H9 (cell line): ENCODE measurements around the gene HIGD2A. TPM values are rescaled to one million over a fixed set of nuclear protein-coding genes. Genes with fewer than 3 reads are reported as not detected.

ENCODE experiments used
- DNase-seq: peaks from one replicate; pipeline ENCODE4 v3.0.0-alpha.2; 2017
- H2AFZ ChIP-seq: one replicate; pipeline ENCODE4 v1.6.1; 2013; ENCODE audit warnings: mild to moderate bottlenecking, low read length, control low read depth, moderate library complexity
- H2AK5ac ChIP-seq: 2 replicates; pipeline ENCODE4 v1.6.1; 2013; ENCODE audit warnings: low read length, control low read depth, mixed read lengths; ENCODE audit not compliant: insufficient read length
- H2BK120ac ChIP-seq: one replicate; pipeline ENCODE4 v1.6.1; 2013; ENCODE audit warnings: low read depth, mild to moderate bottlenecking, low read length, control low read depth, inconsistent platforms; ENCODE audit not compliant: poor library complexity, severe bottlenecking
- H2BK12ac ChIP-seq: 2 replicates; pipeline ENCODE4 v1.6.1; 2013; ENCODE audit warnings: low read length, control low read depth, mixed read lengths, low read depth; ENCODE audit not compliant: insufficient read length
- H2BK15ac ChIP-seq: 2 replicates; pipeline ENCODE4 v1.6.1; 2013; ENCODE audit warnings: low read depth, low read length, control low read depth
- H2BK20ac ChIP-seq: one replicate; pipeline ENCODE4 v1.6.1; 2013; ENCODE audit warnings: low read depth, mild to moderate bottlenecking, low read length, control low read depth, inconsistent platforms; ENCODE audit not compliant: poor library complexity, severe bottlenecking
- H2BK5ac ChIP-seq: 2 replicates; pipeline ENCODE4 v1.6.1; 2013; ENCODE audit warnings: low read length, control low read depth, mixed read lengths; ENCODE audit not compliant: insufficient read length
- H3K14ac ChIP-seq: 2 replicates; pipeline ENCODE4 v1.6.1; 2013; ENCODE audit warnings: low read length, control low read depth; ENCODE audit not compliant: insufficient read depth
- H3K18ac ChIP-seq: 2 replicates; pipeline ENCODE4 v1.6.1; 2013; ENCODE audit warnings: low read depth, mild to moderate bottlenecking, mixed read lengths, low read length, control low read depth; ENCODE audit not compliant: insufficient read length
- H3K23ac ChIP-seq: 2 replicates; pipeline ENCODE4 v1.6.1; 2013; ENCODE audit warnings: low read length, control low read depth, mixed read lengths, low read depth; ENCODE audit not compliant: insufficient read length
- H3K23me2 ChIP-seq: 2 replicates; pipeline ENCODE4 v1.6.1; 2013; ENCODE audit warnings: low read depth, mild to moderate bottlenecking, mixed read lengths, low read length, control low read depth; ENCODE audit not compliant: insufficient read length, poor library complexity, severe bottlenecking
- H3K27ac ChIP-seq: 2 replicates; pipeline ENCODE4 v1.5.1; 2013; ENCODE audit warnings: low read length, control low read depth, mixed read lengths, low read depth; ENCODE audit not compliant: insufficient read length
- H3K27me3 ChIP-seq: 2 replicates; pipeline ENCODE4 v1.6.1; 2013; ENCODE audit warnings: low read length, control low read depth, inconsistent platforms; ENCODE audit not compliant: insufficient read depth
- H3K4ac ChIP-seq: 2 replicates; pipeline ENCODE4 v1.6.1; 2013; ENCODE audit warnings: low read depth, mild to moderate bottlenecking, control low read depth, inconsistent platforms, low read length, moderate library complexity
- H3K4me1 ChIP-seq: 2 replicates; pipeline ENCODE4 v1.6.1; 2013; ENCODE audit warnings: low read length, control low read depth, inconsistent platforms; ENCODE audit not compliant: insufficient read depth
- H3K4me2 ChIP-seq: 2 replicates; pipeline ENCODE4 v1.6.1; 2013; ENCODE audit warnings: low read length, control low read depth, mixed read lengths; ENCODE audit not compliant: insufficient read length, insufficient read depth
- H3K56ac ChIP-seq: 2 replicates; pipeline ENCODE4 v1.6.1; 2013; ENCODE audit warnings: low read depth, mild to moderate bottlenecking, mixed read lengths, low read length, control low read depth; ENCODE audit not compliant: insufficient read length
- H3K79me1 ChIP-seq: 2 replicates; pipeline ENCODE4 v1.6.1; 2013; ENCODE audit warnings: low read depth, mild to moderate bottlenecking, moderate library complexity, low read length, control low read depth, inconsistent platforms; ENCODE audit not compliant: insufficient read depth, poor library complexity, severe bottlenecking
- H3K79me2 ChIP-seq: 2 replicates; pipeline ENCODE4 v1.6.1; 2013; ENCODE audit warnings: low read length, control low read depth, inconsistent platforms; ENCODE audit not compliant: insufficient read depth
- H3K9ac ChIP-seq: 2 replicates; pipeline ENCODE4 v1.6.1; 2013; ENCODE audit warnings: low read length, control low read depth, mixed read lengths; ENCODE audit not compliant: insufficient read length; ENCODE audit errors: extremely low read depth
- H3K9me3 ChIP-seq: one replicate; pipeline ENCODE4 v1.6.1; 2013; ENCODE audit warnings: low read depth, low read length, inconsistent platforms; ENCODE audit not compliant: control insufficient read depth
- H3T11ph ChIP-seq: one replicate; pipeline ENCODE4 v1.6.1; 2013; ENCODE audit warnings: mild to moderate bottlenecking, low read length, control low read depth, inconsistent platforms
- H4K20me1 ChIP-seq: one replicate; pipeline ENCODE4 v1.6.1; 2013; ENCODE audit not compliant: control insufficient read depth, insufficient read length, insufficient read depth
- H4K5ac ChIP-seq: 2 replicates; pipeline ENCODE4 v1.6.1; 2013; ENCODE audit warnings: low read depth, mild to moderate bottlenecking, mixed read lengths, low read length, control low read depth; ENCODE audit not compliant: insufficient read length
- H4K8ac ChIP-seq: replicated peaks from 2 replicates; pipeline ENCODE4 v1.6.1; 2013; ENCODE audit warnings: low read length, control low read depth, mixed read lengths, low read depth; ENCODE audit not compliant: insufficient read length
- H4K91ac ChIP-seq: 2 replicates; pipeline ENCODE4 v1.6.1; 2013; ENCODE audit warnings: low read depth, mild to moderate bottlenecking, moderate library complexity, mixed read lengths, low read length, control low read depth; ENCODE audit not compliant: insufficient read length
- H3K27ac Mint-ChIP-seq, 3 experiments: 2 replicates in 2 of 3; 3 replicates in 1 of 3; pipeline ENCODE4 v1.8.0; 2020 to 2021; ENCODE audit warnings: mixed read lengths in 3 of 3, mild to moderate bottlenecking in 1 of 3, moderate library complexity in 1 of 3
- H3K27me3 Mint-ChIP-seq: 2 replicates; pipeline ENCODE4 v1.8.0; 2021; ENCODE audit warnings: low read depth, mild to moderate bottlenecking, moderate library complexity, mixed read lengths
- H3K36me3 Mint-ChIP-seq, 3 experiments: 2 replicates in 2 of 3; 3 replicates in 1 of 3; pipeline ENCODE4 v1.8.0; 2020 to 2021; ENCODE audit warnings: low read depth in 3 of 3, mixed read lengths in 3 of 3; ENCODE audit not compliant: insufficient read depth in 1 of 3
- H3K4me1 Mint-ChIP-seq, 2 experiments: 2 replicates each; pipeline ENCODE4 v1.8.0; 2020; ENCODE audit warnings: mixed read lengths in 2 of 2
- H3K4me3 Mint-ChIP-seq, 2 experiments: 2 replicates in 1 of 2; 3 replicates in 1 of 2; pipeline ENCODE4 v1.8.0; 2020 to 2021; ENCODE audit warnings: mild to moderate bottlenecking in 2 of 2, mixed read lengths in 2 of 2, moderate library complexity in 1 of 2
- H3K9me3 Mint-ChIP-seq, 2 experiments: 2 replicates in 1 of 2; 3 replicates in 1 of 2; pipeline ENCODE4 v1.8.0; 2020; ENCODE audit warnings: mild to moderate bottlenecking in 2 of 2, mixed read lengths in 2 of 2, moderate library complexity in 1 of 2
- WGBS: extraction: QIAGEN DNeasy Blood & Tissue Kit; methylation state at CpG from one replicate; pipeline ENCODE4 v1.1.7; 2013; ENCODE audit warnings: missing lambda C conversion rate, low lambda C conversion rate, mixed read lengths; ENCODE audit not compliant: insufficient read length; ENCODE audit errors: extremely low coverage; 5-methylcytosine and 5-hydroxymethylcytosine counted together
- total RNA-seq: library from RNA; stranded (reverse); gene quantifications from 2 replicates; pipeline ENCODE4 v1.2.1, GENCODE V29; 2021
- TF ChIP-seq, protein P1 (sequence below): fragments of 200-600 bp; sonication (generic); conservative IDR thresholded peaks from 3 replicates; pipeline ENCODE4 v1.8.0; 2021; ENCODE audit warnings: antibody characterized with exemption, mild to moderate bottlenecking

Gene HIGD2A
- total RNA-seq, 1 experiment from 2014 or later: 92.3 TPM

- H3K56ac ChIP-seq: no peak overlapping the region
- WGBS: no CpG with 5 or more reads among the region's 29 CpGs
- peaks cover 7% of the 10 kb centered on the region for H3K23me2 ChIP-seq
- peak overlapping the region; percentile 65 for H3K4me2 ChIP-seq
- no peaks in the 10 kb centered on the region for H3K4me1 ChIP-seq
- peaks cover 8% of the 10 kb centered on the region; the same call in 1 of the 2 replicates for H3K79me2 ChIP-seq
- H3K18ac ChIP-seq: no peak overlapping the region
- Mint-ChIP-seq H3K27ac (peak overlapping the region; percentile 82 to 100 (median 94)), H3K4me3 (peak overlapping the region; percentile 97 to 99), H3K4me1 (peaks cover 12% of the 10 kb centered on the region in 2 experiments), H3K36me3 (peaks cover 30 to 56% (median 37%) of the 10 kb centered on the region in 3 experiments), H3K9me3 (peaks cover 0 to 3% of the 10 kb centered on the region in 2 experiments; a peak in 1 of 5 replicates), H3K27me3 (no peaks in the 10 kb centered on the region)
- no peak overlapping the region for H2AK5ac ChIP-seq
- H4K5ac ChIP-seq: no peak overlapping the region
- H4K20me1 ChIP-seq: no peaks in the 10 kb centered on the region
- no peak overlapping the region for H2BK15ac ChIP-seq
- H3K27ac ChIP-seq: no peak overlapping the region
- H3K9me3 ChIP-seq: no peaks in the 10 kb centered on the region
- 0 out of 2 replicates have a peak overlapping the region, but pooled peaks have one; percentile 6 for H3K14ac ChIP-seq
- H4K91ac ChIP-seq: no peak overlapping the region
- H3K4ac ChIP-seq: no peak overlapping the region
- peak; percentile 40 for DNase-seq
- H2BK5ac ChIP-seq: no peak overlapping the region
- H2AFZ ChIP-seq: no peak overlapping the region
- H3K23ac ChIP-seq: no peak overlapping the region
- no peaks in the 10 kb centered on the region for H3K27me3 ChIP-seq
- H3K9ac ChIP-seq: peak overlapping the region; percentile 64
- no peak overlapping the region for H2BK12ac ChIP-seq
- TF ChIP-seq, protein P1, sequence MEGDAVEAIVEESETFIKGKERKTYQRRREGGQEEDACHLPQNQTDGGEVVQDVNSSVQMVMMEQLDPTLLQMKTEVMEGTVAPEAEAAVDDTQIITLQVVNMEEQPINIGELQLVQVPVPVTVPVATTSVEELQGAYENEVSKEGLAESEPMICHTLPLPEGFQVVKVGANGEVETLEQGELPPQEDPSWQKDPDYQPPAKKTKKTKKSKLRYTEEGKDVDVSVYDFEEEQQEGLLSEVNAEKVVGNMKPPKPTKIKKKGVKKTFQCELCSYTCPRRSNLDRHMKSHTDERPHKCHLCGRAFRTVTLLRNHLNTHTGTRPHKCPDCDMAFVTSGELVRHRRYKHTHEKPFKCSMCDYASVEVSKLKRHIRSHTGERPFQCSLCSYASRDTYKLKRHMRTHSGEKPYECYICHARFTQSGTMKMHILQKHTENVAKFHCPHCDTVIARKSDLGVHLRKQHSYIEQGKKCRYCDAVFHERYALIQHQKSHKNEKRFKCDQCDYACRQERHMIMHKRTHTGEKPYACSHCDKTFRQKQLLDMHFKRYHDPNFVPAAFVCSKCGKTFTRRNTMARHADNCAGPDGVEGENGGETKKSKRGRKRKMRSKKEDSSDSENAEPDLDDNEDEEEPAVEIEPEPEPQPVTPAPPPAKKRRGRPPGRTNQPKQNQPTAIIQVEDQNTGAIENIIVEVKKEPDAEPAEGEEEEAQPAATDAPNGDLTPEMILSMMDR: no peak
- H3T11ph ChIP-seq: no peak overlapping the region
- H2BK120ac ChIP-seq: no peak overlapping the region
- no peak overlapping the region for H4K8ac ChIP-seq
- H2BK20ac ChIP-seq: no peak overlapping the region
- no peaks in the 10 kb centered on the region for H3K79me1 ChIP-seq
These were observed 528 bp upstream of the HIGD2A start for GRCh38 chr5:176388003-176388443.
